GM12878 (cell line): ENCODE data around the gene CD34. TPM values are rescaled to one million over a fixed set of nuclear protein-coding genes. Genes with fewer than 3 reads are reported as not detected.

Experiments used
- ATAC-seq: fragments of 200-7000 bp; cut with Tn5 transposase; 3 replicates; pipeline ENCODE4 v1.9.1; 2020; ENCODE audit warnings: mild to moderate bottlenecking, moderate library complexity
- BruUV-seq: library from RNA; stranded (reverse); fragments of 400-500 nt; replicated peaks from 2 replicates; lab custom pipeline; 2021; lab: Mats Ljungman, UMichigan
- CTCF ChIA-PET: fragments of 300-600 bp; sonication (Branson Sonifier 250); formaldehyde crosslinking; extraction: SDS; loops from one replicate; lab custom pipeline; 2021; ENCODE audit warnings: inconsistent platforms; lab: Yijun Ruan, JAX
- POLR2A ChIA-PET: fragments of 350-600 bp; formaldehyde crosslinking; extraction: SDS; loops from one replicate; lab custom pipeline; 2021; ENCODE audit warnings: inconsistent platforms; lab: Charles Lee
- RAD21 ChIA-PET: fragments of 300-600 bp; sonication (Branson Sonifier 250); formaldehyde crosslinking; loops from one replicate; lab custom pipeline; 2023; ENCODE audit warnings: antibody characterized with exemption; ENCODE audit not compliant: unreplicated experiment; lab: Charles Lee
- SMC1A ChIA-PET: fragments of 300-600 bp; sonication (Branson Sonifier 250); formaldehyde crosslinking; loops from one replicate; lab custom pipeline; 2023; ENCODE audit not compliant: unreplicated experiment, uncharacterized antibody; lab: Charles Lee
- DNase-seq: peaks from one replicate; pipeline ENCODE4 v3.0.0-alpha.2; 2011; ENCODE audit warnings: low read depth, low spot score
- FAIRE-seq: peaks from 3 replicates; lab custom pipeline; 2011; peaks lifted over from hg19 to GRCh38; lab: Jason Lieb, UNC
- H2AFZ ChIP-seq: 2 replicates; pipeline ENCODE4 v1.6.0; 2011; ENCODE audit warnings: low read depth, low read length, control low read depth; ENCODE audit not compliant: control insufficient read depth
- H3K27ac ChIP-seq: 2 replicates; pipeline ENCODE4 v1.5.1; 2011; ENCODE audit warnings: control low read depth; ENCODE audit not compliant: control insufficient read depth, insufficient read depth
- H3K27me3 ChIP-seq, 2 experiments: replicated peaks in 1 of 2; 2 replicates each; pipeline versions ENCODE4 v1.6.0 to v1.6.1; 2011; ENCODE audit warnings: low read length in 1 of 2; ENCODE audit not compliant: control insufficient read depth in 2 of 2, insufficient read depth in 2 of 2
- H3K36me3 ChIP-seq, 2 experiments: 2 replicates each; pipeline ENCODE4 v1.5.1; 2011; ENCODE audit warnings: low read length in 1 of 2; ENCODE audit not compliant: control insufficient read depth in 2 of 2, insufficient read depth in 2 of 2
- H3K4me1 ChIP-seq: 2 replicates; pipeline ENCODE4 v1.6.1; 2011; ENCODE audit warnings: mild to moderate bottlenecking, low read length, moderate library complexity, mixed read lengths; ENCODE audit not compliant: control insufficient read depth, insufficient read depth
- H3K4me2 ChIP-seq: 2 replicates; pipeline ENCODE4 v1.6.0; 2011; ENCODE audit warnings: control low read depth; ENCODE audit not compliant: control insufficient read depth, insufficient read depth
- H3K4me3 ChIP-seq: fragments of 200-600 bp; sonication (generic); 2 replicates; pipeline ENCODE4 v1.5.1; 2016
- H3K79me2 ChIP-seq: 2 replicates; pipeline ENCODE4 v1.6.0; 2011; ENCODE audit warnings: low read length; ENCODE audit not compliant: control insufficient read depth, insufficient read depth
- H3K9ac ChIP-seq: 2 replicates; pipeline ENCODE4 v1.8.0; 2011; ENCODE audit warnings: low read length, control low read depth, mixed read lengths; ENCODE audit not compliant: control insufficient read depth, insufficient read depth
- H3K9me3 ChIP-seq: replicated peaks from 3 replicates; pipeline ENCODE4 v1.5.1; 2011; ENCODE audit warnings: mild to moderate bottlenecking, low read length; ENCODE audit not compliant: control insufficient read depth, insufficient read depth
- H4K20me1 ChIP-seq: 2 replicates; pipeline ENCODE4 v1.6.0; 2011; ENCODE audit not compliant: control insufficient read depth, insufficient read depth
- BACH1 ChIP-seq: fragments of 450-650 bp; IDR thresholded peaks from 2 replicates; pipeline ENCODE4 v1.6.1; 2017; ENCODE audit warnings: mild to moderate bottlenecking, borderline replicate concordance
- CBX5 ChIP-seq: sonication (generic); IDR thresholded peaks from 2 replicates; pipeline ENCODE4 v1.6.1; 2016; ENCODE audit warnings: low read depth, moderate library complexity, mild to moderate bottlenecking, inconsistent platforms
- MEF2B ChIP-seq: fragments of 450-650 bp; IDR thresholded peaks from 2 replicates; pipeline ENCODE4 v1.6.1; 2018; ENCODE audit warnings: mild to moderate bottlenecking, moderate library complexity; ENCODE audit not compliant: partially characterized antibody, poor library complexity, severe bottlenecking
- PAX8 ChIP-seq: fragments of 450-650 bp; IDR thresholded peaks from 2 replicates; pipeline ENCODE4 v1.6.1; 2017; ENCODE audit warnings: mild to moderate bottlenecking, moderate library complexity
- POLR2AphosphoS2 ChIP-seq: IDR thresholded peaks from 2 replicates; pipeline ENCODE4 v1.6.1; 2011; ENCODE audit warnings: low read depth, mild to moderate bottlenecking, low read length, improper control_type of control experiment, moderate library complexity
- SIN3A ChIP-seq: IDR thresholded peaks from 2 replicates; pipeline ENCODE4 v1.6.1; 2012; ENCODE audit warnings: low read depth, low read length, improper control_type of control experiment
- STAT3 ChIP-seq: IDR thresholded peaks from 2 replicates; pipeline ENCODE4 v1.6.1; 2011; ENCODE audit warnings: low read depth, low read length, improper control_type of control experiment
- ZNF274 ChIP-seq: IDR thresholded peaks from one replicate; pipeline ENCODE4 v1.8.0; 2011; ENCODE audit not compliant: insufficient read length, insufficient read depth
- ZNF384 ChIP-seq: IDR thresholded peaks from 2 replicates; pipeline ENCODE4 v1.6.1; 2012; ENCODE audit warnings: low read depth, mild to moderate bottlenecking, low read length, improper control_type of control experiment, borderline replicate concordance
- WGBS: methylation state at CpG from one replicate; pipeline ENCODE4 v1.1.6; 2016; ENCODE audit warnings: low lambda C conversion rate; ENCODE audit not compliant: insufficient replicate concordance, insufficient coverage; ENCODE audit errors: missing lambda C conversion rate; 5-methylcytosine and 5-hydroxymethylcytosine counted together
- in situ Hi-C: fragments of 300-500 bp; cut with MboI; formaldehyde crosslinking; loops from 9 replicates; pipeline ENCODE4 v1.14.3; 2018; ENCODE audit warnings: mixed read lengths
- intact Hi-C: fragments of 100-400 bp; cut with micrococcal nuclease; formaldehyde crosslinking; loops from one replicate; pipeline ENCODE4 v1.14.2; 2022; ENCODE audit not compliant: unreplicated experiment
- polyA plus RNA-seq, 11 experiments: library from polyadenylated mRNA; depleted of rRNA in 4 of 11; unstranded in 6 of 11; stranded (reverse) in 5 of 11; fragments of >200 nt; fragmentation: Nextera tagmentation in 4 of 11; fragmentation: Illumina TruSeq in 1 of 11; extraction: Ambion mirVana in 4 of 11; extraction: Trizol in 1 of 11; gene quantifications; 1 replicate in 1 of 11; 2 replicates in 10 of 11; pipeline versions ENCODE4 v1.2.1 to v1.2.3, GENCODE V29; 2011 to 2016; ENCODE audit warnings: inconsistent platforms in 2 of 11, missing spikeins in 2 of 11, low read depth in 1 of 11
- total RNA-seq, 4 experiments: library from RNA; depleted of rRNA in 3 of 4; stranded (reverse); fragments of >200 nt in 3 of 4; fragmentation: Illumina TruSeq in 1 of 4; extraction: Trizol in 1 of 4; gene quantifications; 2 replicates each; pipeline versions ENCODE4 v1.2.1 to v1.2.3, GENCODE V29; 2013 to 2021

Gene CD34
- total and polyA plus RNA-seq, 10 of the 15 experiments (the other 5 are each of a cell fraction or from before 2014, with no cell fraction given), result under 0.01 to 0.08 (median 0.02) TPM; not detected in 6

GRCh38 chr1:207833381-207833780 is 77.5 kb downstream of the CD34 start (continued):
- no peak for TF ChIP-seq POLR2AphosphoS2

- ChIA-PET CTCF (interaction anchor here (1.0 to 26.0 kb wide), 6 partner anchors 9 to 52 kb away, joined by 4 to 821 read pairs (median 6); no protein-coding TSS in a partner anchor), RAD21 (interaction anchor here (1.2 to 14.2 kb wide), 6 partner anchors 11 to 130 kb away, joined by 3 to 265 read pairs (median 20); no protein-coding TSS in a partner anchor), POLR2A (interaction anchor here (0.8 to 20.7 kb wide), 7 partner anchors 10 to 80 kb away, joined by 3 to 620 read pairs (median 5); no protein-coding TSS in a partner anchor), SMC1A (interaction anchor here (0.6 to 12.8 kb wide), 12 partner anchors 9 to 130 kb away, joined by 3 to 444 read pairs (median 4); no protein-coding TSS in a partner anchor)
- H2AFZ ChIP-seq, result no peak overlapping the region
- FAIRE-seq, result no peak
- intact Hi-C loops, result no loop called here
- TF ChIP-seq BACH1, result no peak
- no peak for TF ChIP-seq ZNF274
- TF ChIP-seq STAT3, result no peak
- TF ChIP-seq MEF2B, result no peak
- TF ChIP-seq PAX8, result no peak
- TF ChIP-seq CBX5, result no peak
- TF ChIP-seq SIN3A, result no peak
- TF ChIP-seq ZNF384, result no peak
- H3K27me3 ChIP-seq, result no peaks in the 10 kb centered on the region
- peaks cover 16% of the 10 kb centered on the region for H3K79me2 ChIP-seq
- peaks cover 34% of the 10 kb centered on the region for H3K4me1 ChIP-seq
- H3K27ac ChIP-seq, result peak overlapping the region; percentile 80
- no TSS peak for BruUV-seq
- in situ Hi-C loops, result loop anchor here (5.0 kb wide), 1 partner anchor 35 kb away; no protein-coding TSS in a partner anchor
- H3K4me3 ChIP-seq, result no peak overlapping the region
- H3K9me3 ChIP-seq, result no peaks in the 10 kb centered on the region
- H4K20me1 ChIP-seq, result no peaks in the 10 kb centered on the region
- no peak overlapping the region; the same call in 1 of the 2 replicates for H3K4me2 ChIP-seq
- DNase-seq, result no peak
- 98% methylated on average over 8 of the region's 8 CpGs for WGBS
- H3K36me3 ChIP-seq, result no peaks in the 10 kb centered on the region
- no peak overlapping the region; the same call in 1 of the 2 replicates for H3K9ac ChIP-seq
- ATAC-seq, result no peak
Observed at GRCh38 chr1:207832796-207833195, 78.1 kb downstream of the CD34 start.
